H1 (cell line): ENCODE data around the gene TMEM203. TPM values are rescaled to one million over a fixed set of nuclear protein-coding genes. Genes with fewer than 3 reads are reported as not detected.

Experiments used
- polyA plus RNA-seq, 7 experiments: library from polyadenylated mRNA; depleted of rRNA in 3 of 7; stranded (reverse) in 5 of 7; unstranded in 2 of 7; fragments of >200 nt in 5 of 7; fragments of 200-250 nt in 2 of 7; gene quantifications; 1 replicate in 5 of 7; 2 replicates in 1 of 7; 4 replicates in 1 of 7; pipeline versions ENCODE4 v1.2.1 to v1.2.3, GENCODE V29; 2011 to 2013; ENCODE audit warnings: missing spikeins in 2 of 7, mixed read lengths in 2 of 7
- total RNA-seq: library from RNA; stranded (reverse); fragmentation: NEBNext Ultra II Directional; extraction: Animal tissue kit (Norgen Biotek cat#: 25700); gene quantifications from 2 replicates; pipeline ENCODE4 v1.2.1, GENCODE V29; 2021
- TF ChIP-seq, protein P1 (sequence below), 3 experiments: IDR thresholded peaks; 1 replicate in 2 of 3; 2 replicates in 1 of 3; pipeline versions ENCODE4 v1.5.1 to v1.6.1; 2011; ENCODE audit warnings: low read length in 3 of 3, mild to moderate bottlenecking in 3 of 3, inconsistent platforms in 2 of 3, low read depth in 1 of 3, moderate library complexity in 1 of 3; ENCODE audit not compliant: insufficient read depth in 1 of 3; ENCODE audit errors: control extremely low read depth in 1 of 3
- TF ChIP-seq, protein P2 (sequence below): IDR thresholded peaks from 2 replicates; pipeline ENCODE4 v1.6.1; 2011; ENCODE audit warnings: low read length, improper control_type of control experiment

The TMEM203 gene
- total and polyA plus RNA-seq, 2 of the 8 experiments (the other 6 are each of a cell fraction or from before 2014, with no cell fraction given): 44.1 to 57.1 TPM

DNA sequence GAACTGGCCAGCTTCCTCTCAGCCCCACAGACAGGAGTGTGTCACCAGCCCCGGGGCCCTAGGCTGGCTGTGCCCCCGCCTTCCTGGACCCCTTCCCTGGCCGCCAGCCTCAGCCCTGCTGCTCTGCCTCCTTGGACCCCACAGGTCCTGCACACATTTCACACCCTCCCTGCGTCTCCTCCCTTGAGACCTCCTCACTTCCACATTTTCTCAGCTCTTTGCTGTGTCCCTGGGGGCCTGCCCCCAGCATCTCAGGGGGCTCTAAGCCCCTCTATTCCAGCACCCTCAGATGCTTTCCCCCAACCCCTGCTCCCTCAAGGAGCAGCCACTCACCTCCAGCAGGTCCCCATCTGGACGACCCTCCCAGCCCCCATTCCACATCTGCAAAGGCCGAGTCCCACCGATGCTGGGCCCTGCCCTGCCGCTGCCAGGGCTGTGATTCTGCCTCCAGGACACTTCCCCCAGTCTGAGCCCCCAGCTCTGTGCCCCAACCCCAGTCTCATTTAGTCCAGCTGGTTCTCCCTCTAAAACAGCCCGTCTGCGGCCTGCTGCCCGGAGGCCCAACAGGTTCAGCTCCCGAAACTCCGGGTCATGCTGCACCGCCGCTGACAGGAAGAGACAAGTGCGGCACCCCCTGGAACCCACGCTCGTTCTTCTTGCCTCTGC lies 29.4 kb upstream of the TMEM203 start (continued):
- TF ChIP-seq, protein P1, sequence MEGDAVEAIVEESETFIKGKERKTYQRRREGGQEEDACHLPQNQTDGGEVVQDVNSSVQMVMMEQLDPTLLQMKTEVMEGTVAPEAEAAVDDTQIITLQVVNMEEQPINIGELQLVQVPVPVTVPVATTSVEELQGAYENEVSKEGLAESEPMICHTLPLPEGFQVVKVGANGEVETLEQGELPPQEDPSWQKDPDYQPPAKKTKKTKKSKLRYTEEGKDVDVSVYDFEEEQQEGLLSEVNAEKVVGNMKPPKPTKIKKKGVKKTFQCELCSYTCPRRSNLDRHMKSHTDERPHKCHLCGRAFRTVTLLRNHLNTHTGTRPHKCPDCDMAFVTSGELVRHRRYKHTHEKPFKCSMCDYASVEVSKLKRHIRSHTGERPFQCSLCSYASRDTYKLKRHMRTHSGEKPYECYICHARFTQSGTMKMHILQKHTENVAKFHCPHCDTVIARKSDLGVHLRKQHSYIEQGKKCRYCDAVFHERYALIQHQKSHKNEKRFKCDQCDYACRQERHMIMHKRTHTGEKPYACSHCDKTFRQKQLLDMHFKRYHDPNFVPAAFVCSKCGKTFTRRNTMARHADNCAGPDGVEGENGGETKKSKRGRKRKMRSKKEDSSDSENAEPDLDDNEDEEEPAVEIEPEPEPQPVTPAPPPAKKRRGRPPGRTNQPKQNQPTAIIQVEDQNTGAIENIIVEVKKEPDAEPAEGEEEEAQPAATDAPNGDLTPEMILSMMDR (IDR thresholded peaks at IDR 0.05; ENCODE audit: control extremely low read depth in 1 of 3, insufficient read depth in 1 of 3, low read depth in 1 of 3, low read length in 3 of 3): no peak
- TF ChIP-seq, protein P2, sequence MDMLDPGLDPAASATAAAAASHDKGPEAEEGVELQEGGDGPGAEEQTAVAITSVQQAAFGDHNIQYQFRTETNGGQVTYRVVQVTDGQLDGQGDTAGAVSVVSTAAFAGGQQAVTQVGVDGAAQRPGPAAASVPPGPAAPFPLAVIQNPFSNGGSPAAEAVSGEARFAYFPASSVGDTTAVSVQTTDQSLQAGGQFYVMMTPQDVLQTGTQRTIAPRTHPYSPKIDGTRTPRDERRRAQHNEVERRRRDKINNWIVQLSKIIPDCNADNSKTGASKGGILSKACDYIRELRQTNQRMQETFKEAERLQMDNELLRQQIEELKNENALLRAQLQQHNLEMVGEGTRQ: no peak
